Cardiac muscle cell (in vitro differentiated cells and primary cell): ENCODE results near the gene HNRNPC. TPM values are rescaled to one million over a fixed set of nuclear protein-coding genes. Genes with fewer than 3 reads are reported as not detected.

ENCODE experiments used
- DNase-seq, 2 donors: peaks; one replicate each; pipeline versions ENCODE4 v3.0.0 to v3.0.0-alpha.2; 2010 to 2017; ENCODE audit warnings: low read depth in 1 of 2, low spot score in 1 of 2
- H3K27ac ChIP-seq: fragments of 200-600 bp; sonication (generic); 2 replicates; pipeline ENCODE4 v1.5.1; 2016
- H3K27me3 ChIP-seq: fragments of 200-600 bp; sonication (generic); 2 replicates; pipeline ENCODE4 v1.6.0; 2016; ENCODE audit warnings: control low read depth
- H3K36me3 ChIP-seq: fragments of 200-600 bp; sonication (generic); 2 replicates; pipeline ENCODE4 v1.5.1; 2016; ENCODE audit warnings: control low read depth
- H3K4me1 ChIP-seq: fragments of 200-600 bp; sonication (generic); 2 replicates; pipeline ENCODE4 v1.8.1; 2017; ENCODE audit warnings: low read depth, mild to moderate bottlenecking, mixed run types
- H3K4me3 ChIP-seq: fragments of 200-600 bp; sonication (generic); 2 replicates; pipeline ENCODE4 v1.5.1; 2016; ENCODE audit warnings: mild to moderate bottlenecking
- H3K9me3 ChIP-seq: fragments of 200-600 bp; sonication (generic); 2 replicates; pipeline ENCODE4 v1.5.1; 2017; ENCODE audit warnings: low read depth, mild to moderate bottlenecking, control low read depth
- polyA plus RNA-seq: library from polyadenylated mRNA; unstranded; fragments of >200 nt; fragmentation: Nextera tagmentation; extraction: Ambion mirVana; gene quantifications from 2 replicates; pipeline ENCODE4 v1.2.1, GENCODE V29; 2016
- total RNA-seq: library from RNA; depleted of rRNA; stranded (reverse); fragments of >200 nt; gene quantifications from 2 replicates; pipeline ENCODE4 v1.2.3, GENCODE V29; 2016
- TF ChIP-seq, protein P1 (sequence below): IDR thresholded peaks from 2 replicates; pipeline ENCODE4 v1.5.1; 2012; ENCODE audit warnings: low read depth, mild to moderate bottlenecking, low read length

Gene HNRNPC
- total and polyA plus RNA-seq, 2 experiments from 2014 or later = 650 to 928 TPM

GRCh38 chr14:21210023-21210422, 59.2 kb downstream of the HNRNPC start:
- Histone ChIP-seq H3K27ac (peak overlapping the region; percentile 8), H3K4me3 (no peak overlapping the region), H3K36me3 (peaks cover 70% of the 10 kb centered on the region), H3K27me3 (no peaks in the 10 kb centered on the region), H3K4me1 (peaks cover 7% of the 10 kb centered on the region), H3K9me3 (no peaks in the 10 kb centered on the region)
- TF ChIP-seq, protein P1, sequence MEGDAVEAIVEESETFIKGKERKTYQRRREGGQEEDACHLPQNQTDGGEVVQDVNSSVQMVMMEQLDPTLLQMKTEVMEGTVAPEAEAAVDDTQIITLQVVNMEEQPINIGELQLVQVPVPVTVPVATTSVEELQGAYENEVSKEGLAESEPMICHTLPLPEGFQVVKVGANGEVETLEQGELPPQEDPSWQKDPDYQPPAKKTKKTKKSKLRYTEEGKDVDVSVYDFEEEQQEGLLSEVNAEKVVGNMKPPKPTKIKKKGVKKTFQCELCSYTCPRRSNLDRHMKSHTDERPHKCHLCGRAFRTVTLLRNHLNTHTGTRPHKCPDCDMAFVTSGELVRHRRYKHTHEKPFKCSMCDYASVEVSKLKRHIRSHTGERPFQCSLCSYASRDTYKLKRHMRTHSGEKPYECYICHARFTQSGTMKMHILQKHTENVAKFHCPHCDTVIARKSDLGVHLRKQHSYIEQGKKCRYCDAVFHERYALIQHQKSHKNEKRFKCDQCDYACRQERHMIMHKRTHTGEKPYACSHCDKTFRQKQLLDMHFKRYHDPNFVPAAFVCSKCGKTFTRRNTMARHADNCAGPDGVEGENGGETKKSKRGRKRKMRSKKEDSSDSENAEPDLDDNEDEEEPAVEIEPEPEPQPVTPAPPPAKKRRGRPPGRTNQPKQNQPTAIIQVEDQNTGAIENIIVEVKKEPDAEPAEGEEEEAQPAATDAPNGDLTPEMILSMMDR = no peak
- no peak for DNase-seq

GRCh38 chr14:21209185-21209584, 60.1 kb downstream of the HNRNPC start:
- peaks cover 7% of the 10 kb centered on the region for H3K4me1 ChIP-seq
- no peak overlapping the region for H3K27ac ChIP-seq
- TF ChIP-seq, protein P1 = no peak
- H3K9me3 ChIP-seq = no peaks in the 10 kb centered on the region
- peaks cover 62% of the 10 kb centered on the region for H3K36me3 ChIP-seq
- H3K4me3 ChIP-seq = no peak overlapping the region
- no peaks in the 10 kb centered on the region for H3K27me3 ChIP-seq
- no peak for DNase-seq

DNA sequence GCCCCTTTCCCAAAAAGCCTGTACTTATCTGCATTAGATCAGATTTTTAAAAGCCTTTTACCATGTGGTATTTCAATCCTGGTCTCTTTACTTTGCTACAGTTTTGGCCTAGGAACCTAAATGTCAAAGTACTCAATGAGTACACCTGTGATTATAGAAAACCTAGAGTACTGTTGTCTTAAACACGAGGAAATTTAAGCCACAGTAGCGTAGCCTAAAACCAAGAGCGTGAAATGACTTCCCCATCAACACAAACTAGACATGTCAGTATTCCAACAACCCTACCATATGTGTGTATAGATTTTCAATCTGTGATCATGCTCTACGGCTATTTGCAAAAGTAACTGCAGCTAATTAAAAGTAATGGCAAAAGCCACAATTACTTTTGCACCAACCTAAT, 60.7 kb downstream of the HNRNPC start:
- Histone ChIP-seq H3K27me3 (no peaks in the 10 kb centered on the region), H3K36me3 (peaks cover 56% of the 10 kb centered on the region), H3K4me1 (peaks cover 7% of the 10 kb centered on the region), H3K4me3 (no peak overlapping the region), H3K27ac (no peak overlapping the region), H3K9me3 (no peaks in the 10 kb centered on the region)
- no peak for DNase-seq
- TF ChIP-seq, protein P1 = no peak

DNA sequence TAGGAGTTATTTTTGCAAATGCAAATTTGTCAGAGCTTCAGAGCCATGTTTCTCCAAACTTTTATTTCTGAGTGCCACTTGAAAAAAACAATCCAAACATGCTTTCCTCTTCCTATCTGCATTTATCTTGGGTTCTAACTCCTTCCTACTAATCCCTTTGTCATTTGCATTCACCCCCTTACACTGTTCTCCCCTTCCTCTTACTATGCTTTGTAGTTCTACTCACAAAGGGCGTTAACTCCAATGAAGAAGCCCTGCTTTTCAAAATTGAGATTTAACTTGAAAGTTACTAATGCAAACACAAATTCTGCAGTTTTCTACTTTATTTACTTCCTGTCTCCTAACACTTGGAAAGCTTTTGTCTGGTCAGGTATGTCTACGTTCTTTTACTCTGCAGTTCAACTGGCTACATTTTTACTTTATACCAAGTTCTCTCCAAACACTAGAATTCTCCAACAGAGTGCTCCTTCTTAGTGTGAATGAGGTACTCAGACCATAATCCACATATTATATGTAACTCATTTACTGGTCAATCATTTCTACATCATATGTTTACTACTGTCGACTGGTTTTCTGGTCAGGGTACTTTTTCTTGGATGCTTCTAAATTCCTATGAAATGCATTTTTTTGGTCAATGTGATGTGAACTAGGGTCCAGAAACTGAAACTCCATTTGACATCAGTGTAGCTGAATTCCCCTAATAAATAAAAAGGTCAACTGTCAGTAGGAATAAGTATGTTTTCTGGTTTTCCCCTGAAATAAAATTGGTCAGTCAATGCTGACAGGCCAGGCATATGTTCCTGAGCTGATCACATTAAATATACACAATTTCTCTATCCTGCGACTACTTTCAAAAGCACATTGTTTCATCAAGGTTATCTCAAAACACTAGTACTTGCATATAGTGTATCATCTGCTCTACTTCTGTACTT, 62.2 kb downstream of the HNRNPC start:
- no peak overlapping the region for H3K4me3 ChIP-seq
- TF ChIP-seq, protein P1 = no peak
- peaks cover 7% of the 10 kb centered on the region for H3K4me1 ChIP-seq
- H3K27me3 ChIP-seq = no peaks in the 10 kb centered on the region
- no peaks in the 10 kb centered on the region for H3K9me3 ChIP-seq
- DNase-seq = no peak
- peaks cover 40% of the 10 kb centered on the region for H3K36me3 ChIP-seq
- H3K27ac ChIP-seq = peak overlapping the region; percentile 32

DNA sequence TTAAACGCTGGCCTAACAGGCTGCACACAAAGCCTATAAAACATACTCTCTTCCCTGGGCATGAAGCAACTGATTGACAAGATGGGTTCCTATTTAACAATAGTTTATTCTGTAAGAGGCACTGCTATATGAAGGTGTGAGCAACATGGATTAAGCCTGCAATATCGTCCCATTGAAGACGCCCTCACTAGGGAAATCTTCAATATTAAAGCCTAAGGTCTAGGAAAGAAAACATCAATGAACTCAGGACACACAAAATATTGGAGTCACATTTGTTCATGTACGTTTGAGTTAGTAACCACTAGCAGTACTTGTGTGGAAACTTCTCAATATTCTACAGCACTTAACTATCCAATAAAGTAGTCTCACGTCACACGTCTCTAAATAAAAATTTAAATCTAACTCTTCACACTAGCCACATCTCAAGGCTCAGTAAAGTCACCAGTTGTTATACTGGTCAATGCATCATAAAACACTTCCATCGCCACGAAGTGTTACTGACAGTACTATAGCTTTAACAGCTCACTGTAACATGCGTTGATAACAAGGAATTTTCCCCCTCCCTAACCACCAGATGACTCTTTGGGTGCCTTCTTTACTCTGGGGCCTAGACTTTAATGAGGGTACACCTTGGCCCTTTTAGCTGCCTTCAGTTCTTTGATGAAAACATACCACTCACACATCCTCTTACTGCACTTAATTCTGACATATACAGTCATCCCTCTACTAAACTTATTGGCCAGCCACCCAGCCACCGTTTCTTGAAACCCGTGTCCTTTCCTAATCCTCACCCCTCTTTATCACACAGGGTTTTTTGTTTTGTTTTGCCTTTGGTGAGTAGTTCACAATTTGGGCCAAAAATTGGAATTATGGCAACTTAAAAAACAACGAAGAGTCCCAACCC, 63.3 kb downstream of the HNRNPC start:
- TF ChIP-seq, protein P1 = no peak
- no peaks in the 10 kb centered on the region for H3K9me3 ChIP-seq
- no peak overlapping the region for H3K4me3 ChIP-seq
- H3K36me3 ChIP-seq = peaks cover 31% of the 10 kb centered on the region
- peak overlapping the region; percentile 63 for H3K27ac ChIP-seq
- H3K4me1 ChIP-seq = peaks cover 7% of the 10 kb centered on the region
- no peak for DNase-seq
- H3K27me3 ChIP-seq = no peaks in the 10 kb centered on the region
